Placental pericyte (primary cell): ENCODE data around the gene TNFSF12. TPM values are rescaled to one million over a fixed set of nuclear protein-coding genes. Genes with fewer than 3 reads are reported as not detected.

Experiments used
- small RNA-seq: library from RNA; depleted of rRNA; stranded (forward); fragments of <200 nt; gene quantifications from one replicate; pipeline ENCODE3, GENCODE V24; 2012; ENCODE audit warnings: low replicate concordance
- total RNA-seq: library from RNA; depleted of rRNA; stranded (reverse); fragments of >200 nt; gene quantifications from 2 replicates; pipeline ENCODE4 v1.2.3, GENCODE V29; 2012

Gene TNFSF12
- total RNA-seq: 10.2 and 10.7 TPM in 2 replicates

GRCh38 chr17:7548585-7549400, at the start of gene TNFSF12:
Gene TNFSF12, plus strand, starts transcription at chr17:7549058. Its CDS starts 96 bp downstream, at chr17:7549154.

GRCh38 chr17:7558544-7559319, 9.9 kb downstream of the TNFSF12 start, which contains the start of gene TNFSF13:
Gene TNFSF13, plus strand, starts transcription at chr17:7558750. Its CDS starts 290 bp downstream, at chr17:7559040.

GRCh38 chr17:7561589-7562207, 12.8 kb downstream of the TNFSF12 start, which contains the start of gene SENP3:
Gene SENP3, plus strand, starts transcription at chr17:7561919. Its CDS starts 1,158 bp downstream, at chr17:7563077.

GRCh38 chr17:7579001-7579833, 30.4 kb downstream of the TNFSF12 start, which contains the start of gene CD68:
Gene CD68, plus strand, starts transcription at chr17:7579638. Its CDS starts 40 bp downstream, at chr17:7579678.

GRCh38 chr17:7583253-7584109, 34.6 kb downstream of the TNFSF12 start, which contains the start of gene MPDU1:
Gene MPDU1, plus strand, starts transcription at chr17:7583852. Its CDS starts 11 bp downstream, at chr17:7583863.

GRCh38 chr17:7589891-7590691, 41.2 kb downstream of the TNFSF12 start, which contains the start of gene SOX15:
Gene SOX15, minus strand, starts transcription at chr17:7590094. Its CDS starts 418 bp downstream, at chr17:7589676.

Small RNA genes lying within 50 kb of the gene (small RNA-seq; reads per million reads assigned to genes)
- not detected for gene CD68
- not detected for gene RF00019
- gene SNORA48: not detected
- not detected for gene SNORD10

Other genes starting within 250 kb of the TNFSF12 start
- gene EIF5A, start 241.4 kb upstream of the TNFSF12 start, total RNA-seq: 599 and 1,060 TPM in 2 replicates
- gene GPS2, start 233.7 kb upstream of the TNFSF12 start, total RNA-seq: 52.5 and 65.7 TPM in 2 replicates
- gene NEURL4, start 219.7 kb upstream of the TNFSF12 start, total RNA-seq: 22.1 and 25.2 TPM in 2 replicates
- gene ACAP1, start 212.5 kb upstream of the TNFSF12 start, total RNA-seq: 0.22 TPM in 1 of 2 replicates, not detected in the other
- 7.2 and 7.7 TPM in 2 replicates for gene KCTD11, start 196.9 kb upstream of the TNFSF12 start, total RNA-seq
- gene TMEM95, start 193.9 kb upstream of the TNFSF12 start, total RNA-seq: not detected in 2 replicates
- 0.22 TPM in 1 of 2 replicates, not detected in the other for gene TNK1, start 168.0 kb upstream of the TNFSF12 start, total RNA-seq
- 23.6 and 28.1 TPM in 2 replicates for gene PLSCR3, start 154.5 kb upstream of the TNFSF12 start, total RNA-seq
- 33.3 and 54.4 TPM in 2 replicates for gene TMEM256, start 145.0 kb upstream of the TNFSF12 start, total RNA-seq
- 5.2 and 5.7 TPM in 2 replicates for gene NLGN2, start 141.2 kb upstream of the TNFSF12 start, total RNA-seq
- gene SPEM1, start 128.7 kb upstream of the TNFSF12 start, total RNA-seq: not detected in 2 replicates
- not detected in 2 replicates for gene SPEM2, start 123.4 kb upstream of the TNFSF12 start, total RNA-seq
- gene SPEM3, start 120.2 kb upstream of the TNFSF12 start, total RNA-seq: not detected in 2 replicates
- gene TMEM102, start 113.6 kb upstream of the TNFSF12 start, total RNA-seq: 1.1 and 2.1 TPM in 2 replicates
- under 0.01 and 0.44 TPM in 2 replicates for gene FGF11, start 109.5 kb upstream of the TNFSF12 start, total RNA-seq
- gene CHRNB1, start 104.0 kb upstream of the TNFSF12 start, total RNA-seq: 2.9 and 3.3 TPM in 2 replicates
- gene ZBTB4, start 69.4 kb upstream of the TNFSF12 start, total RNA-seq: 24.3 and 35.8 TPM in 2 replicates
- gene SLC35G6, start 67.6 kb upstream of the TNFSF12 start, total RNA-seq: not detected in 2 replicates
- 75.7 and 125 TPM in 2 replicates for gene POLR2A, start 64.7 kb upstream of the TNFSF12 start, total RNA-seq
- gene TNFSF13, start 9.7 kb downstream of the TNFSF12 start, total RNA-seq: 0.44 and 0.72 TPM in 2 replicates
- 56.9 and 109 TPM in 2 replicates for gene SENP3, start 12.9 kb downstream of the TNFSF12 start, total RNA-seq
- 16.9 and 20.6 TPM in 2 replicates for gene CD68, start 30.6 kb downstream of the TNFSF12 start, total RNA-seq
- gene MPDU1, start 34.8 kb downstream of the TNFSF12 start, total RNA-seq: 103 and 203 TPM in 2 replicates
- gene SOX15, start 41.0 kb downstream of the TNFSF12 start, total RNA-seq: 0.22 and 0.57 TPM in 2 replicates
- gene FXR2, start 65.8 kb downstream of the TNFSF12 start, total RNA-seq: 40.0 and 60.8 TPM in 2 replicates
- gene SAT2, start 78.8 kb downstream of the TNFSF12 start, total RNA-seq: 16.5 and 26.0 TPM in 2 replicates
- 1.8 TPM in 1 of 2 replicates, not detected in the other for gene SHBG, start 81.1 kb downstream of the TNFSF12 start, total RNA-seq
- gene ATP1B2, start 101.9 kb downstream of the TNFSF12 start, total RNA-seq: not detected in 2 replicates
- gene TP53, start 138.4 kb downstream of the TNFSF12 start, total RNA-seq: 56.4 and 82.5 TPM in 2 replicates
- gene WRAP53, start 139.4 kb downstream of the TNFSF12 start, total RNA-seq: 3.3 and 15.7 TPM in 2 replicates
- 0.72 and 1.5 TPM in 2 replicates for gene EFNB3, start 156.1 kb downstream of the TNFSF12 start, total RNA-seq
- 0.88 TPM in 1 of 2 replicates, not detected in the other for gene DNAH2, start 168.7 kb downstream of the TNFSF12 start, total RNA-seq